GM18907 (cell line): ENCODE data around the gene AMER1.

Source experiments
- ATAC-seq: cut with Tn5 transposase; IDR thresholded peaks from one replicate; pipeline ENCODE4 v1.9.1; 2021; ENCODE audit warnings: mild to moderate bottlenecking, moderate library complexity; ENCODE audit not compliant: unreplicated experiment

AMER1 gene

DNA sequence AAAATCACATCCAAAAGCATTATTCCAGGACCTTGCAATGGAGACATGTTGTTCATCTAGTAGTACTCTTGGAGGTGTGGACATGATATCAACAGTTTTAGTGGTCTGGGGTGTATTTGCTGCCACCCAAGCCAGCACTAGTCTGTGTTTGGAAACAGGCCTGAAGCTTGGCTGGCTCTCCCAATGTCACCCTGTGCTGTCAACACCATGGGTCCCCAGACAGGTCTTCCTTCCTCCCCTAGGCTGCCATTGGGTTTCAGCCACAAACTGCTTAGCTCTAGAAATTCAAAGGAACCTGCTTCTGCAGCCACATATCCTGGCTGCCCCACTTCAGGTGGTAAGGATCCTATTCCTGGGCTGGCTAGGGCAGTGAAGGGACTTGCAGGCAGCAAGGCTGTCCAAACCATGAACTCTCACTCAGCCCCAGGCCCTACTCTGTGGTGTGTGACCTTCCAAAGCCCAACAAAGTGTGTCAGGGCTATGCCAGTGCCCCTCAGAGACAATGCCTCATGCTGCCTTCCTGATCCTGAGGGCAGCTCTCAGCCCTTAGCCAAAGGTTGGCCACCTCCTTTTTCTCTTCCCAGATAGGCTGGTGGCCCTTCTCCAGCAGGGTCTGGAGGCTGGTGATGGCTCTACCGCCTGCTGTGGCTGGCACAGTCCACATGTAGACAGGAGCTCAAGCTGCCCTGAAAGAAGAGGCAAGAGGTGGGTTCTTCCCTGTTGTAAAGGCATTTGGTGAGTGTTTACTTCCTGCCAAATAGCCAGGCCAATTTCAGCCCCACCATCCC is 18.3 kb downstream of the AMER1 start:
- ATAC-seq, result no peak

DNA sequence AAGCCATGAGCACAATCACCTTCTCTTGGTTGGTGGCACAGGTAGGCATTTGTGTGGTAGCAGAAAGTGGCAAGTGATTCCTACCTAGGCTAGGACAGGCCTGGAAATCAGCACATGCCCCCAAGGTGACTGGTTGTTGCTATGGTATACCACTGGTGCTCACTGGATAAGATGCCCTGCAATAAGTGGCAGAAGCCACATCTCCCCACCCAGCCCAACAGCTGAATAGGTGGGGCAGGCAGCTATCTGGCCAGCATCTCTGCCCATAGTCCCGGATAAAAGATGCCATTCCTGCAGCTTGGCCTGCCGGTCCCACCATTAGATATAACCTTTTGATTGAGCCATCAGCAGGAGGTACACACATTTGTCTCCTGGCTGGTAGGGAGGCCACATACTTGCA is 21.1 kb downstream of the AMER1 start:
- no peak for ATAC-seq

DNA sequence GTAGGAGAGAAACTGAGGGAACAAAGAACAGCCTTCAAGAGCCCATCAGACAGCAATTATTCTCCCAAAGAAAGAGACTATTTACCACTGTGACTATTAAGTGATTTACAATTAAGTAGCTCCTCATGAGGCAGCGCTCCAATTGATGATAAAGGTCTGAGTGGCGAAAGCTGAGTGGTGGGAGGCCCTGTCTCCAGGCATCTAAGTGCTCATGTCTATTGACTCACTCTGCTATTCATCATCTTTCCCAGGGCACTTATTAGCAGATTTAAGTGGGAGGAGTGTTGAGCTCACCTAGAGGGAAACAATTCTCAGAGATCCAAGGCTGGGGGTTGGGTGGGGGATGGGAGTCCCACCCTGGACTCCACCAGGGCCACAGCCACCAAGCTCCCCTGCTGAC is 23.3 kb downstream of the AMER1 start:
- ATAC-seq, result no peak

GRCh38 chrX:64176876-64177275 is 28.6 kb downstream of the AMER1 start:
- ATAC-seq, result no peak

- ATAC-seq, result peak; percentile 81
Measured at GRCh38 chrX:64169988-64170387, 35.5 kb downstream of the AMER1 start.

GRCh38 chrX:64152857-64153256 is 52.7 kb downstream of the AMER1 start:
- ATAC-seq, result no peak

- ATAC-seq, result no peak
Measured at GRCh38 chrX:64151911-64152310, 53.6 kb downstream of the AMER1 start.

- no peak for ATAC-seq
Measured at GRCh38 chrX:64150775-64151174, 54.7 kb downstream of the AMER1 start.
